GM19023 (cell line): ENCODE data around the gene ABHD17C.

Experiments used
- ATAC-seq: cut with Tn5 transposase; IDR thresholded peaks from one replicate; pipeline ENCODE4 v1.9.1; 2021; ENCODE audit warnings: mild to moderate bottlenecking, moderate library complexity; ENCODE audit not compliant: unreplicated experiment

The ABHD17C gene

DNA sequence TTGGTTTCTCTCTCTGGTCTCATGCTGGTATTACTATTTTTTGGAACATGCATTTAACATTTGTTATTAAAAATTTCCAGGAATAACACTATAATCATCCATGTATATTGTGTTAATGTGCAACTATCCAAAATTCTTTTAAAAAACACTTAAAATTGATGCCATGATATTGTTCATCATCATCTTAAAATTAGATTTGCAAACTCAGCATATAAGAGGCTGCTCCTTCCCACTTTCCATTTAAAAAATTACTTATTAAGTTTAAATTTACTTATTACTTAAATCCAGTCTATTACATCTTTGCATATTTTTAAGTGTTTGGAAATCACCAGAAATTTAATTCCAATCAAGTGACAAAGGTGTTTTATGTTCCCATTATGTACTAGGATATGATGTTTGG lies 5.8 kb upstream of the ABHD17C start:
- ATAC-seq, result no peak

DNA sequence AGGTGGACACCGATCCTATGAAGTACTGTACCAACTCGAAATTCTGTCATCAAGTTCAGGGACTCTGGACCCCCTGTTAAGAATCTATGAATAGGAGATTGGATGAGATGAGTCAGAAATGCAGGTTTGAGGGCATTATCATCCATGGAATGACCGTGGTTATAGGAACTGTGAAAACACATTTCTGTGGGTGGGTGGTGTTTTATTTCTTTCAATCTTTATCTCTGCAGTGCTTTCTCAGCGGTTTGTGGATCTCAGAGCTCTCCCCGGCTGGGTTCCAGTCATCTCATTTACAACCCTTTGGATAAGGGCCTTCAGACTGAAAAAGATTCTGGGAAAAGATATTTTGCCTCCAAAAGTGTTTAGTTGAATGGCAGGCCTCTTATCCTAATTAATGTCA lies 5.4 kb upstream of the ABHD17C start:
- no peak for ATAC-seq

DNA sequence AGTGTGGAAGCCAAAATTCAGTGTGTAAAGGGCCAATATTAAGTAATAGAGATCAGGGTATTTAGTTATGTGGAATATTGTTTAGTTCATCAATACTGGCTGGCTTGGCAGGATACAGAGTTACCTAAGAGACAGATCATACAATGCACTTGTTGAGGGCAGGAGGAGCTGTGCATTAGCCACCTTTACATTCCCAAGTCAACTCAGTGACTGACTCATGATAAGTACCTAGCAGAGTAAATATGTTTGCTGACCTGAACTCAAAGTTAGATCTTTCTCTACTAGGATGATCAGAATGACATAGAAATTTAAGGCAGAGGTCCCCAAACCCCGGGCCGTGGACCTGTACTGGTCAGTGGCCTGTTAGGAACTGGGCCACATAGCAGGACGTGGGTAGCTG lies 3.5 kb upstream of the ABHD17C start:
- ATAC-seq, result no peak

DNA sequence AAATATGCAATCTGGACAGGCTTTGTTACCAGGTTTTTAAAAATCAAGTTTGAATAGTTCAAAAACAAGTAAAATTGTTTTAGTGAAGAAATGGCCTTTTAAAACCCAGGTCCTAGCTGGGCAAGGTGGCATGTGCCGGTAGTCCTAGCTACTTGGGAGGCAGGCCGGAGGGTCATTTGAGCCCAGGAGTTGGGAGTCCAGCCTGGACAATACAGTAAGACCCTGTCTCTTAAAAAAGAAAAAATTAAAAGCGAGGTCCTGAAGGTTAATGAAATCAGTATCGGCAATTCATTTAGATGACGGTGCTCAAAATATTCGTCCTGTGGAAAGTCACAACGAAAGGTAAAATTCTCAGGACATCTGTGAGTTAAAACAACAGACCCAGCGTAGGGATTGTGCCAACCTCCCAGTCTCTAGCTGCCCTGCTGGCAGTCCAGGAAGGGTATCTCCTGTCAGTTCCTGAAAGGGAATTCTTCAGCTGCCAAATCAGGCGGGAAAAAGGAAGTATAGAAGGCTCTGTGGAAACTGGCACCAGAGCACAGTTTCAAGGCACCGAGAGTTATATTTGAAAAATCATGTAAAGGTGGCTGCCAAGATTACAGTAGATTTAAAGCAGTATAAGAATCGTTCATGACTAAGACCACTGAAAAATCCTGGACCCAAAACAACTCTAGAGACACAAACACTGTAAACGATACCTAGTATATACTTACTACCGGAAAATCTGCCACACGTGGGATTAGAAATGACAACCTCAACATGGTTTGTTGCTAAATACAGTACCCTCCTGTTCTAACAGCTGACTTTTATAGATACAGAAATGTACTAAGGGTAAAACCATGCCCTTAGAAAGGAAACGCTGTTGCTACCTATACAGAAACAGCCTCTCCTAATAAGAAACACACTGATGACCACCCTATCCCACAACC lies 1.2 kb upstream of the ABHD17C start:
- no peak for ATAC-seq

DNA sequence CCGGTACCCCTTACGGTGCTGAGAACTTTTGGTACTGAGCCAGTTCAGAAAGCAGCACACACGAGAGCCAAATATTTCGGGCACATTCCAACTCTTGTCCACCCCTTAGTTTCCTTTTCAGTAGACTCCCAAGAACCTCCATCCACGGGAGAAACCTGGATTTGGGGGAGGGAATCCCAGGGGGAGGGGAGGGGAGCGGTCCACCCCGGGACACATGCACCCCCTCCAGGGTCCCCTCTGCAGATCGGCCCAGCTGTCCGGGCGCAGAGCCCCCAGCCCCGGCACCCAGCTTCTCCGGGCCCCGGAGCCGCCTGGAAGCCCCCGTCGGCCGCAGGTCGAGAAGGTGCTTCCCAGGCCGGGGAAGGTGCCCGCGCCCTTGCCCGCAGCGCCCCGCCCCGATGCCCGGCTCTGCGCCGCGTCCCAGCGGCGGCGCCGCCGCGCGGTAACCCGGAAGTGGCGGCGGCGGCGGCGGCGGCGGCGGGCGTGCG lies 455 bp upstream of the ABHD17C start:
- ATAC-seq, result peak; percentile 29

DNA sequence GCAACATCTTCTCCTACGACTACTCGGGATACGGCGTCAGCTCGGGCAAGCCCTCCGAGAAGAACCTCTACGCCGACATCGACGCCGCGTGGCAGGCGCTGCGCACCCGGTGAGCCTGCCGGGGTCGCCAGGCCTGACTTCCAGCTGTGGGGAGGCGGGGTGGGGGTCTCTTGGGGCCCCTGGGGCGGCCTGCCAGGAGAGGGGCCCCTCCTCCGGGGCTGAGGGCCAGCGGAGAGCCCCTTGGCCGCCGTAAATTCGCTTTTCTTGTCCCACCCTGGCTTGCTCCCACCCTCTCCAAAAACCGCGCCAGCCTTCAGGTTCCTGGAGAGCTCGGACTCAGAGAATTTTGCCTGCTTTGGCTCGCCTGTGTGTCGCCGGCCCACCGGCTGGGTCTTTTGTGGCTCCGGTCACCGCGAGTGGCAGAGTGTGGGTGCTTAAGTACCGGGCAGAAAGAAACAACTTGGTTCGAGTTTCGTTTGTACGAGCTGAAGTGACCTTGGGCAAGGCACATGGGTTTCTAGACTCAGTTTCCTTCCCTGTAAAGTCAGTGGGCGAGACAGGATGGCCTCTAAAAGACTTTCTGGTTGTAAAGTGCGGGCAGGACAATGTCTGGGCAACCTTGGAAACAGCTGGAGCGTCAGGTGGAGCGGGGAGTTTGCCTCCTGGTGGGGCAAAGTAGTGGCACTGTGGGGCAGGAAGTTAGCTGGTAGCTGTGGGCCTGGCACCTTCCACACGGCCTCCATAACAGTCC lies 976 bp downstream of the ABHD17C start:
- ATAC-seq, result no peak

DNA sequence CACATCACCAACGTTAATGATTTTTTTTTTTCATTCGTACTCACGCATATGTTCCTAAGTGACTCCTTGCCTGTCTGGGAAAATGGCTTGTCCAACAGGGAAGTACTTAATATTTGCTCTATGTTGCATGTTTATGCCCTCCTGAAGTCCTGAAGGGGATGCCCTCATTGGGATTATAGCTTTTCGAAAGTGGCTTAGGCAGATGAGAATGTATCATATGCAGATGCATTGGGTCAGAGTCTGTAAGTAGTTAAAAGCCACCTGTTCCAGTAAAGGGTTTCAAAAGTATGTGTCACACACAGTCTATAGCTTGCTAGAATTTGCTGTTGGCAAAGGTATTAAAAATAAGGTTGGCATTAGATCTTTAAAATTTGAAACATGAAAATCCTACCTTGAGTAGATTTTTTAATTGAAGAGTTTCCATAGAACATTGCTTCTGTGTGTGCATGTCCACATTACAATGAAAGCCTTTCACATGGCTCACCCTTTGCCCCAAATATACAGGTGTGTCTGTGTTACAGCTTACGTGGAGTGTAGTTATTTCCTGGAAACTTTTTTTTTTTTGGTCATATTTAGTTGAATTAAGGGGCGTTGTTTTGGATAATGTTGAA lies 2.1 kb downstream of the ABHD17C start:
- ATAC-seq, result no peak

DNA sequence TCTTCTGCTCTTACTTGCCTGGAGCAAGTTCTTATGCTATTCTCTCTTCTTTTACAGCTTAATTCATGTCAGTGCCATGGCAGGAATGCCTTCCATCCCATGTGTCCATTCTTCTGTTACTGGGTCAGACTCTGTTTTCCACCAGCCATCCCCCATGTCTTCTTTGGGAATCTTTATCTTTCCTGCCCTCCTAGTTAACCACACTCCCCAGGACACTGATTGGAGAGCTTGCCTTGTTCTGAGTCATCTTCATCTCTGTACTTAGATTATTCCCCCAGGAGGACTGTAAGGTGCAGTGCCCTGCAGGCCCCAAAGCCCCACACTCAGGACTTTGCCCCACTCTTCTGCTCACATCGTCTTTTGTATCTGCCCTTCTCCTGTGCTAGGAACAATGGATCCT lies 3.6 kb downstream of the ABHD17C start:
- no peak for ATAC-seq

DNA sequence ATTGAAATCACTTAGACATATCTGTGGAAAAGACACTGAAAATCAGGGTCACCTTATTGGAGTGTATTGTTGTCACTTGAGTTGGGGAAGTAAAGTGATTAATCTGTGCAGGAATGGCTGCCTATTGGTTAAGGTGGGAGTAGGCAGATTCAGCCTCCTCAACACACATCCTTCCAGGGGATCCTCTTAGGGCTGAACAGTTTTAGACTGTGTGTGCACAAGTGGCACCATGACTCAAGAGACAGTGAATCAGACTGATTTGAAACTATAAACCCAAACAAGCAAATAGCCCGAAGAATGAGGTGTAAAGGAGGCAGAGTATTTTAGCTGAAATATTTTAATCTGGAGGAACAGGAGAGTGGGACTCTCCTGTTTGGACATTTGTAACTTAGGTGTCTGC lies 4.9 kb downstream of the ABHD17C start:
- no peak for ATAC-seq

DNA sequence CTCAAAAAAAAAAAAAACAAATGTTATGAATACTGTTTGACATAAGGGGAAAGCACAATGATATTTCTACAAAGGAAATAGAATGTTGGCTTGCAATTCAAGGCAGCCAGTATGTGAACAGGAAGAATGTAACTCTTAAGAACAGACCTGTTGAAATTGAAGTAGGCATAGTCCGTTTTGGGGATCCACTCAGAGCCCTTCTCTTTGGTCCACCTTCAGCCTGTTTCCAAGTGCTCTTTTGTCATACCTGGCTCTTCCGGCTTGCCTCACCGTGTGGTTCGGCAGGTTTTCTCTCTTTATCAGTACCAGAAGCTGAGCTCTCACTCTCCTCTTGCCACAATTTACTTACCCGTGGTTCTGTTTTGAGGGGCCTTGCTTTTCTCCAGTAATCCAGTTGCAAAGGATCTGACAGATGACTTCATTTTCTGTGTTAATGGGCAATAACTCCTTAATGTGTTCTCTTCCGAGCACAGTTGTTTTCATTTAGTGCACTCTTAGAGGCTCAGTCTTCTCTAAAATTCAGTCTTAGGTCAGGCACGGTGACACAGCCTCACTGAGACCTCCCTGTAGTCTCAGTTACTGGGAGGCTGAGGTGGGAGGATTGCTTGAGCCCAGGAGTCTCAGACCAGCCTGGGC lies 6.7 kb downstream of the ABHD17C start:
- ATAC-seq, result no peak

DNA sequence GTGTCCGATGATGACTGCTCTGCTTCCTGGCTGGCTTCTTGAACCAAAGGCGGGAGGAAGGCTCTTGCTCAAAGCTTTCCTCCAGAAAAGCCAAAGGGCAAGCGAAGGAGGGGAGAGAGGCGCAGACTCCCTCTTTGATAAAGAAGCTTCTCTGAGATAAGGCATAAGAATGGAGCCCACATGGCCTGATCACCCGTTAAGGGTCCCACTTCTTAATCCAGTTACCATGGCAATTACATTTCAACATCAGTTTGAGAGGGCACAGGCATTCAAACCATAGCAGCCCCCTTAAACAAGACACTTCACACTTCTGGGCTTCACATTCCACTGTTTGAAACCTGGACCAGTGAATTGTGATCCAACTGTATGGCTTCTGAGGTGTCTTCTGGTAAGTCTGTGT lies 8.0 kb downstream of the ABHD17C start:
- ATAC-seq, result no peak

DNA sequence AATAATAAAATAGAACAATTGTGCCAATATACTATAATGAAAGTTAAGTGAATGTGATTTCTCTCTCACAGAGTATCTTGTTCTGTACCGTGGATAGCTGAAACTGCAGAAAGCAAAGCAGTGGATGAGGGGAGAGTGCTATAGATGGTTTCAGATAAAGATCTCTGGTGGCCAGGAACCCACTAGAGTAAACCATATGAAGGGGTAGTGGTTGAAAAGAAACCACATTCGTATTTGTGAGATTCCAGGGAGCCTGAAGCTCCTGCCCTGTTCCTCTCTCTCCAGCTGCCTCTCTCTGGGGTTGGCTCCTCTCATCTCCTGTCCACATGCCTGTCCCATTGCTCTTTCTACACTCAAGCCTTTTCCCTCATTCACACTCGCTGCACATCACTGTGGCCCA lies 8.9 kb downstream of the ABHD17C start:
- no peak for ATAC-seq

DNA sequence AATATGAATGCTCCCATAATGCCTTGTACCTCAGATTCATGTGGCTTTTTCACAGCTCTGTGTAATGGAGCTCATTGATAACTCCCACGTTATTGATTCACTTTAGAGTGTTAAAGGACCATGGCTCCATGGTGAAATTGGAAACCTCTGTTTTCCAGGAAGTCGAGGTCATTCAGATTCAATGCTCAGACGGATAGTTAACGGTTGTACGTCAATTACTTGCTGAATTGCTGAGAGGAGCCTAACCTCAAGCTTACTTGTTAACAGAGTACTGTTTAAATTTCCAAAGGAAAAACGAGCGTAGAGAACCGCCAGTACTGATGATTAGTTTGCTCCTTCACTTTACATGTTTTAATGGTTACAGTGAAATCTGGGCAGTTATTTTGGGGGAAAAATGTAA lies 11.1 kb downstream of the ABHD17C start:
- no peak for ATAC-seq

DNA sequence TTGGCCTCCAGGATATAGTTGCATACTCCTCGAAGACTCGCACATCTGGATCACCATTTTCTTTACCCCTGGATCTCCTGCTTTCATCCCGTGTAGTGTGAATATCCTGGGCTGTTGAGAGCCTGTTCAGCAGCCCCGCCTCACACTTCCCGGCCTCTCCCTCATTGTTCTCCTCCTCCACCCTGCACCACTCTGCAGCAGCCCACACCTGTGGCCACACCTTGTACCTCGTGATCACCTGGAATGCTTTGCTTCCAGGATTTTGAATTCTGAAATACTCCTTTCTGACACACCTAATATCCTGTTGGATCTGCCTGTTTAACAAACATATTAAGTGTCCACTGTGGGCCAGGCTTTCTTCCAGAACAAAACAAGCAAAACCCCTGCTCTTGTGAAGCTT lies 14.4 kb downstream of the ABHD17C start:
- no peak for ATAC-seq

DNA sequence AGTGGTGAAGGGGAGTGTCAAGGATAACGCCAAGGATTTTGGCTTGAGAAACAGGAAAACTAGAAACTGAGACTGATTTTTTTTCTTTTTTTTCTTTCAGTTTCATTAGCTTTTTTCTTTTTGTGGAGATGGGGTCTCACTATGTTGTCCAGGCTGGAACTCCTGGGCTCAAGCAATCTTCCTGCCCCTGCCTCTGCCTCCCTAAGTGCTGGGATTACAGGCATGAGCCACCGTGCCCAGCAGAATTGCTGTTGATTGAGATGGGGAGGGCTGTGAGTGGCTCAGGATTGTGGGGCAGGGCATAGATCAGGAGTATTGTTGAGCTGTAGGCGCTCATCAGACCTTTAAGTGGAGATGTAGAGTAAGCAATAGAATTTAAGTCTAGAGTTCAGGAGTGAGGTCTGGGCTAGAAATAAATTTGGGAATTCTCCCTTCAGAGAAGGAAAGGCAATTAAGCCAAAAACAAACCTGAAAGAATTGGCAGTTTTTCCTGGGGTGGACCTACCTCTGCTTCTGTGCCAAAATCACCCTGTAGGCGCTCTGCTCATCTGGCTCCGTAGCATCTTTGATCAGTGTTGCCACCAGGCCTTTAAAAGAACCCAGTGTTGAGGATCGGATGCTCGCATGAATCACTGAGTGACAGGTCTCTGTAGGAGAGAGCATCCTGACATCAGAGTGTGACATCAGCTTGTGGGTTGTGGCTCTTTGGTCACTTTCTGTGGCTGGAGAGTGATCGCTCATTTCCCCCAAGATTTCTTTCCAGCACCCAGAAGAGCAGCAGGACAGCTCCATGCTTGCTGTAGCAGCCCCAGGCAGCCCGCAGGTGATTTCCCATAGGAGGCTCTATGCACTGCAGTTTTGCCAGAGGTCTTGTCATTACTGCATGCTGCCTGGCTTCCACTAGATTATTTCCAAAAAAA lies 15.8 kb downstream of the ABHD17C start:
- ATAC-seq, result no peak

DNA sequence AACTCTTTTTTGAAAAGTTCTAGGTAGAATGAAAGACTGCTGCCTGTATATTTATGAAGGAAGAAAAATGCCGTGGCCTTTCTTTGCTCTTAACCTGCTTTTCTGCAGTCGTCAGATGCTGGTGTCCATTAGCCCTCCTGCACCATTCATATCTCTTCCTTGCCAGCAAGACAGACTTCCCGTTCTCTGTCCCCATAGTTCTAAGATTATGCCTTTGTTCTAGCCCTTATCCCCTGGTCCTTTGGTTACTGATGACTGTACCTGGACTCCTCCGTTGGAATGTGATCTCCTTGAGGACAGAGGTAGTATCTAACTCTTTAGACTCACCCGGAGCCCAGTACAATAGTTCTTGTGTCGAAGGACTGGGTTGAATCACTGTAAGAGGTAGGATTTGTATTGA lies 16.8 kb downstream of the ABHD17C start:
- ATAC-seq, result no peak

DNA sequence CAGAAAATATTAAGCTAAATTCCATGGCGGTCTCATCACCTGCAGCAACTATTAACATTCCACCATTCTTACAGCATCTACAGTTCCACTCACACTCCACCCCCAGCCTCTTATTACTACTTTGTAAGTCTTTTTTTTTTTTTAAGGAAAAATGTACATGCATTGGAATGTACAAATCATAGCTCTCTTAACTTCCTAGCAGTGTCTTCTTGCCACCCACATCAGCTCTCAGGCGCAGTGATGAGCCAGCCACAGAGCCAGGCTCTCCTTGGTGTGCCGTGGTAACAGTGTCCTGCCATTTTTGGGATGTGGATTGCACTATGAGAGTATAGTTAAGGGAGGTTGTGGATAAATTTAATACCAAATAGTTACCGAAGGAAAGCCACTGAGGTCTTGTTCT lies 17.8 kb downstream of the ABHD17C start:
- no peak for ATAC-seq

DNA sequence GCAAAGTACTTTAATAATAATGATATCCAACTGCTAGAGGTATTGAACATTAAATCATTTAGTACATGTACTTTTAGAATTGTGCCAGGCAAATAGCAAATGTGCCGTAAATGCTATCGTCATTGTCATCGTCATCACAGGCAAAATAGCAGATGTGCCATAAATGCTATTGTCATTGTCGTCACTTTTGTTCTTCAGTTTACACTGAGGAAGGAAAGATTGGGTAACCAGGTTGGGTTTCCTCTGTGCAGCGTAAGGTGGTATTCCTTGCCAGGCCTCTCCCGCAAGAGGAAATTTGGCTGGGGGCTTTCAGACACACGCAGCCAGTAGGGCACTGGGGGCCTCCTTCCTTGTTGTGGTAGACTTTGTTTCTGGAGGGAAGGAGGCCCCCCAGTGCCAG lies 26.4 kb downstream of the ABHD17C start:
- no peak for ATAC-seq

DNA sequence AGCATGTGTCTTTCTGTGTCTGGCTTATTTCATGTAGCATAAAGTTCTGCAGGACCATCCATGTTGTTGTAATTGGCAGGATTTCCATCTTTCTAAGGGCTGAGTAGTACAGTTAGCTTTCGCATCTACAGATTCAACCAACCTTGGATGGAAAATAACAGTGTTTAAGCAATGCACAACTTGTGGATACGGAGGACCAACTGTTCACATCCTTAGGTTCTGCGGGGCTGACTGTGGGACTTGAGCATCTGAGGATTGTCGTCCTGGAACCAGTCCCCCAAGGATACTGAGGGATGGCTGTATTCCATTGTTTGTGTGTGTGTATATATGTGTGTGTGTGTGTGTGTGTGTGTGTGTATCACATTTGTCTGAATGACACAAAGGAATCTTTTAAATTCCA lies 27.7 kb downstream of the ABHD17C start:
- ATAC-seq, result no peak

DNA sequence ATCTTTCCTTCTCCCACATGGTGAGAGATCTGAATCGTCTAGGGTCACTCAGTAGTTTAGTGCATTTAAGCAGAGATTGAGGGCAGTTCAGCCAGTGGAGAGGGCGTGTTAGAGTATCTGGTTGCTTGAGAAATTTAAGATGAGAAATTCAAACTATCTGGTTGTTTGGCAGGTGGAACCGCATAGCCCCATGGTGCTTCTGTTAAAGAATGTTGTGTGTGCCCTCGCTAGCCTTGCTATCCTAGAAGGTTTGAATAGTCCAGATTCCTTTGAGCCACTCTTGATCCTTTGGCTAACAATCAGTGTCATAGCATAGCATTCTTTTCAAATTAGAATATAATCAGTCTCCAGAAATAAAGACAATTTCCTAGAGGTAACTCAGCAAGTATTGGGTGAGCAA lies 32.1 kb downstream of the ABHD17C start:
- no peak for ATAC-seq
